PFSK-1 (cell line): ENCODE results near the gene MYO16.

Experiments used
- POLR2AphosphoS5 ChIP-seq: IDR thresholded peaks from 2 replicates; pipeline ENCODE4 v1.6.1; 2012; ENCODE audit warnings: low read depth, mild to moderate bottlenecking, control low read depth, low read length, moderate library complexity
- SIN3A ChIP-seq: IDR thresholded peaks from 2 replicates; pipeline ENCODE4 v1.6.1; 2012; ENCODE audit warnings: mild to moderate bottlenecking, low read length, moderate library complexity, borderline replicate concordance; ENCODE audit not compliant: insufficient read depth
- TAF1 ChIP-seq: IDR thresholded peaks from 2 replicates; pipeline ENCODE4 v1.6.1; 2012; ENCODE audit warnings: low read length, control low read depth, borderline replicate concordance; ENCODE audit not compliant: insufficient read depth
- TF ChIP-seq, protein P1 (sequence below), 2 experiments: IDR thresholded peaks; 2 replicates each; pipeline versions ENCODE4 v1.6.1 to v1.8.0; 2011 to 2012; ENCODE audit warnings: low read depth in 2 of 2, low read length in 2 of 2, control low read depth in 1 of 2, inconsistent platforms in 1 of 2, mild to moderate bottlenecking in 1 of 2, moderate library complexity in 1 of 2; ENCODE audit not compliant: insufficient read depth in 1 of 2

DNA sequence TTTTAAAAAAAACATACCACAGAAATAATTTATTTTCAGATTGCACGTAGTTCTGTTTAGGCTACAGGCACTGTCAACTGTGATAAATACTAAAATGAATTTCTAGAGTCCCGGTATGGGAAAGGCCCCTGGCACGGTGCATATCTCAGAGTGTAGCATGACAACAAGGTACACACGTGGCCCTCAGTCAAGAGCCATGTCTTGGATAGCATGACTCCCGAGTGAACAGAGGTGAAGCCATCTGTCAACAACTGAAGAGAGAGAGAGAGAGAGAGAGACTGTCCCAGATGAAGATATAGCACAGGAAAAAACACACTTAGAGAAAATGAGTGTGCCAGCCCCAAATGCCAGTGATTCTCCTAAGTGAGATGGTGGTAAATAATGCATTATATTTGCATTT is 297.5 kb downstream of the MYO16 start:
- TF ChIP-seq TAF1 (no peak), POLR2AphosphoS5 (no peak), SIN3A (no peak)
- TF ChIP-seq, protein P1, sequence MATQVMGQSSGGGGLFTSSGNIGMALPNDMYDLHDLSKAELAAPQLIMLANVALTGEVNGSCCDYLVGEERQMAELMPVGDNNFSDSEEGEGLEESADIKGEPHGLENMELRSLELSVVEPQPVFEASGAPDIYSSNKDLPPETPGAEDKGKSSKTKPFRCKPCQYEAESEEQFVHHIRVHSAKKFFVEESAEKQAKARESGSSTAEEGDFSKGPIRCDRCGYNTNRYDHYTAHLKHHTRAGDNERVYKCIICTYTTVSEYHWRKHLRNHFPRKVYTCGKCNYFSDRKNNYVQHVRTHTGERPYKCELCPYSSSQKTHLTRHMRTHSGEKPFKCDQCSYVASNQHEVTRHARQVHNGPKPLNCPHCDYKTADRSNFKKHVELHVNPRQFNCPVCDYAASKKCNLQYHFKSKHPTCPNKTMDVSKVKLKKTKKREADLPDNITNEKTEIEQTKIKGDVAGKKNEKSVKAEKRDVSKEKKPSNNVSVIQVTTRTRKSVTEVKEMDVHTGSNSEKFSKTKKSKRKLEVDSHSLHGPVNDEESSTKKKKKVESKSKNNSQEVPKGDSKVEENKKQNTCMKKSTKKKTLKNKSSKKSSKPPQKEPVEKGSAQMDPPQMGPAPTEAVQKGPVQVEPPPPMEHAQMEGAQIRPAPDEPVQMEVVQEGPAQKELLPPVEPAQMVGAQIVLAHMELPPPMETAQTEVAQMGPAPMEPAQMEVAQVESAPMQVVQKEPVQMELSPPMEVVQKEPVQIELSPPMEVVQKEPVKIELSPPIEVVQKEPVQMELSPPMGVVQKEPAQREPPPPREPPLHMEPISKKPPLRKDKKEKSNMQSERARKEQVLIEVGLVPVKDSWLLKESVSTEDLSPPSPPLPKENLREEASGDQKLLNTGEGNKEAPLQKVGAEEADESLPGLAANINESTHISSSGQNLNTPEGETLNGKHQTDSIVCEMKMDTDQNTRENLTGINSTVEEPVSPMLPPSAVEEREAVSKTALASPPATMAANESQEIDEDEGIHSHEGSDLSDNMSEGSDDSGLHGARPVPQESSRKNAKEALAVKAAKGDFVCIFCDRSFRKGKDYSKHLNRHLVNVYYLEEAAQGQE (IDR thresholded peaks at IDR 0.05; ENCODE audit: insufficient read depth in 1 of 2, low read depth in 2 of 2, low read length in 2 of 2), result no peak
